ENCODE data around the gene ELK1.

GRCh38 chrX:47623540-47624027 lies 26.8 kb downstream of the ELK1 start:
- TF ChIP-seq EED (IDR thresholded peaks at IDR 0.05; ENCODE audit: low read depth) (no peak), FOXM1 (IDR thresholded peaks at IDR 0.05; ENCODE audit: low read depth, low read length) (no peak), GABPA (IDR thresholded peaks at IDR 0.05; ENCODE audit: low read depth) (no peak), CBFB (IDR thresholded peaks at IDR 0.05; ENCODE audit: low read depth) (no peak), SMC3 (IDR thresholded peaks at IDR 0.05; ENCODE audit: borderline replicate concordance, low read length) (no peak), EP300 (IDR thresholded peaks at IDR 0.05; ENCODE audit: borderline replicate concordance in 1 of 2, control insufficient read depth in 1 of 2, low read depth in 2 of 2, low read length in 2 of 2) (no peak), POLR2AphosphoS5 (IDR thresholded peaks at IDR 0.05; ENCODE audit: low read length) (no peak), EZH2 (IDR thresholded peaks at IDR 0.05; ENCODE audit: borderline replicate concordance, control insufficient read depth, low read depth, low read length) (no peak), POLR2A (IDR thresholded peaks at IDR 0.05; ENCODE audit: low read depth, low read length) (no peak), TCF12 (IDR thresholded peaks at IDR 0.05; ENCODE audit: low read depth, low read length) (no peak), ZNF207 (IDR thresholded peaks at IDR 0.05; ENCODE audit: borderline replicate concordance) (no peak), CREB1 (IDR thresholded peaks at IDR 0.05; ENCODE audit: low read depth) (no peak)
- TF ChIP-seq, protein P1, sequence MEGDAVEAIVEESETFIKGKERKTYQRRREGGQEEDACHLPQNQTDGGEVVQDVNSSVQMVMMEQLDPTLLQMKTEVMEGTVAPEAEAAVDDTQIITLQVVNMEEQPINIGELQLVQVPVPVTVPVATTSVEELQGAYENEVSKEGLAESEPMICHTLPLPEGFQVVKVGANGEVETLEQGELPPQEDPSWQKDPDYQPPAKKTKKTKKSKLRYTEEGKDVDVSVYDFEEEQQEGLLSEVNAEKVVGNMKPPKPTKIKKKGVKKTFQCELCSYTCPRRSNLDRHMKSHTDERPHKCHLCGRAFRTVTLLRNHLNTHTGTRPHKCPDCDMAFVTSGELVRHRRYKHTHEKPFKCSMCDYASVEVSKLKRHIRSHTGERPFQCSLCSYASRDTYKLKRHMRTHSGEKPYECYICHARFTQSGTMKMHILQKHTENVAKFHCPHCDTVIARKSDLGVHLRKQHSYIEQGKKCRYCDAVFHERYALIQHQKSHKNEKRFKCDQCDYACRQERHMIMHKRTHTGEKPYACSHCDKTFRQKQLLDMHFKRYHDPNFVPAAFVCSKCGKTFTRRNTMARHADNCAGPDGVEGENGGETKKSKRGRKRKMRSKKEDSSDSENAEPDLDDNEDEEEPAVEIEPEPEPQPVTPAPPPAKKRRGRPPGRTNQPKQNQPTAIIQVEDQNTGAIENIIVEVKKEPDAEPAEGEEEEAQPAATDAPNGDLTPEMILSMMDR (IDR thresholded peaks at IDR 0.05 in 2 of 3, conservative IDR thresholded peaks at IDR 0.05 in 1 of 3; ENCODE audit: control insufficient read depth in 2 of 3, extremely low read depth in 1 of 3, insufficient read depth in 1 of 3, low read depth in 3 of 3, low read length in 3 of 3): no peak
